ENCODE results near the gene SIRT3.

Gene SIRT3

GRCh38 chr11:235997-236773 is at the start of gene SIRT3:
Gene SIRT3 (minus strand): TSS chr11:236342. CDS start chr11:236328, 14 bp downstream.
- DNase-seq (ENCODE audit: low read depth in 2 of 3, low spot score in 2 of 3), result peak; percentile 48 to 60 (median 54)

GRCh38 chr11:285894-286220 is 49.7 kb upstream of the SIRT3 start:
- no peak for DNase-seq (ENCODE audit: low read depth in 2 of 3, low spot score in 2 of 3)

- no peak for DNase-seq (ENCODE audit: low read depth in 2 of 3, low spot score in 2 of 3)
These were observed 49.1 kb upstream of the SIRT3 start for GRCh38 chr11:285021-285893.

GRCh38 chr11:284105-285020 is 48.2 kb upstream of the SIRT3 start:
- DNase-seq (ENCODE audit: low read depth in 2 of 3, low spot score in 2 of 3), result no peak

- no peak for DNase-seq (ENCODE audit: low read depth in 2 of 3, low spot score in 2 of 3)
These were observed 47.4 kb upstream of the SIRT3 start for GRCh38 chr11:283405-284104.

- no peak for DNase-seq (ENCODE audit: low read depth in 2 of 3, low spot score in 2 of 3)
These were observed 46.7 kb upstream of the SIRT3 start for GRCh38 chr11:282630-283360.

- DNase-seq (ENCODE audit: low read depth in 2 of 3, low spot score in 2 of 3), result no peak
These were observed 46.0 kb upstream of the SIRT3 start for GRCh38 chr11:282171-282570.

- no peak for DNase-seq (ENCODE audit: low read depth in 2 of 3, low spot score in 2 of 3)
These were observed 45.5 kb upstream of the SIRT3 start for GRCh38 chr11:281486-282161.

- no peak for DNase-seq (ENCODE audit: low read depth in 2 of 3, low spot score in 2 of 3)
These were observed 44.8 kb upstream of the SIRT3 start for GRCh38 chr11:280706-281485.

GRCh38 chr11:279966-280705 is 44.0 kb upstream of the SIRT3 start:
- no peak for DNase-seq (ENCODE audit: low read depth in 2 of 3, low spot score in 2 of 3)

- no peak for DNase-seq (ENCODE audit: low read depth in 2 of 3, low spot score in 2 of 3)
These were observed 43.2 kb upstream of the SIRT3 start for GRCh38 chr11:279040-279965.

- no peak for DNase-seq (ENCODE audit: low read depth in 2 of 3, low spot score in 2 of 3)
These were observed 42.1 kb upstream of the SIRT3 start, which contains the start of gene NLRP6 for GRCh38 chr11:278001-278951. Gene NLRP6 (plus strand): TSS chr11:278407. CDS start chr11:278570, 163 bp downstream.

- no peak for DNase-seq (ENCODE audit: low read depth in 2 of 3, low spot score in 2 of 3)
These were observed 40.1 kb upstream of the SIRT3 start for GRCh38 chr11:276219-276618.

GRCh38 chr11:272931-273198 is 36.7 kb upstream of the SIRT3 start:
- no peak for DNase-seq (ENCODE audit: low read depth in 2 of 3, low spot score in 2 of 3)

GRCh38 chr11:272195-272930 is 36.2 kb upstream of the SIRT3 start:
- no peak for DNase-seq (ENCODE audit: low read depth in 2 of 3, low spot score in 2 of 3)
